Gastrocnemius medialis (tissue), 4 donors: ENCODE data around the gene PPP1R16B. TPM values are rescaled to one million over a fixed set of nuclear protein-coding genes. Genes with fewer than 3 reads are reported as not detected.

Experiments
- ATAC-seq, 2 donors: fragments of 150-250 bp; one replicate each; pipeline ENCODE4 v1.9.1; 2016
- DNase-seq, 2 donors: peaks; one replicate each; pipeline ENCODE4 v3.0.0-alpha.2; 2019
- H3K27ac ChIP-seq, 4 donors: fragments of 200-600 bp; sonication (generic); 1 replicate in 1 of 4; 2 replicates in 3 of 4; pipeline ENCODE4 v1.5.1; 2016 to 2018; ENCODE audit warnings: mild to moderate bottlenecking in 2 of 4, moderate library complexity in 1 of 4
- H3K27me3 ChIP-seq, 3 donors: fragments of 200-600 bp; sonication (generic) in 2 of 3; 1 replicate in 1 of 3; 2 replicates in 2 of 3; pipeline versions ENCODE4 v1.5.1 to v1.6.0; 2016 to 2019; ENCODE audit warnings: mild to moderate bottlenecking in 1 of 3, moderate library complexity in 1 of 3
- H3K36me3 ChIP-seq, 2 donors: fragments of 200-600 bp; sonication (generic) in 1 of 2; one replicate each; pipeline ENCODE4 v1.5.1; 2017 to 2018
- H3K4me1 ChIP-seq, 2 donors: fragments of 200-600 bp; sonication (generic) in 1 of 2; one replicate each; pipeline ENCODE4 v1.5.1; 2016 to 2017; ENCODE audit warnings: mild to moderate bottlenecking in 2 of 2
- H3K4me3 ChIP-seq, 4 donors: fragments of 200-600 bp; sonication (generic) in 3 of 4; 1 replicate in 1 of 4; 2 replicates in 3 of 4; pipeline ENCODE4 v1.5.1; 2016 to 2019; ENCODE audit warnings: mild to moderate bottlenecking in 2 of 4
- H3K9me3 ChIP-seq, 3 donors: fragments of 200-600 bp; sonication (generic) in 2 of 3; 1 replicate in 1 of 3; 2 replicates in 2 of 3; pipeline ENCODE4 v1.5.1; 2016 to 2019
- POLR2A ChIP-seq, 2 donors: fragments of 450-650 bp; IDR thresholded peaks; one replicate each; pipeline ENCODE4 v1.6.1; 2017; ENCODE audit warnings: antibody characterized with exemption in 2 of 2, mild to moderate bottlenecking in 2 of 2, moderate library complexity in 2 of 2
- in situ Hi-C, 4 donors: fragments of 200-750 bp; cut with MboI; loops; one replicate each; pipeline versions ENCODE4 v1.15.0 to v1.8.0; 2017; ENCODE audit warnings: low sequenced_read_pairs in 4 of 4
- intact Hi-C: fragments of 100-400 bp; cut with DNase I; formaldehyde crosslinking; loops from one replicate; pipeline ENCODE4 v1.15.1; 2023; ENCODE audit warnings: low total_unique reads
- total RNA-seq, 4 donors: library from RNA; depleted of rRNA; stranded (reverse); fragments of >200 nt; gene quantifications; one replicate each; pipeline versions ENCODE4 v1.1.0 to v1.2.3, GENCODE V29; 2016
- TF ChIP-seq, protein P1 (sequence below), 5 experiments: fragments of 450-650 bp in 3 of 5; fragments of 200-600 bp in 2 of 5; sonication (generic) in 2 of 5; IDR thresholded peaks in 4 of 5; conservative IDR thresholded peaks in 1 of 5; 1 replicate in 4 of 5; 2 replicates in 1 of 5; pipeline ENCODE4 v1.5.1; 2016 to 2019; ENCODE audit warnings: antibody characterized with exemption in 5 of 5, mild to moderate bottlenecking in 3 of 5, moderate library complexity in 3 of 5

PPP1R16B gene
- total RNA-seq, 4 donors from 2014 or later = 0.16 to 2.4 (median 0.59) TPM

DNA sequence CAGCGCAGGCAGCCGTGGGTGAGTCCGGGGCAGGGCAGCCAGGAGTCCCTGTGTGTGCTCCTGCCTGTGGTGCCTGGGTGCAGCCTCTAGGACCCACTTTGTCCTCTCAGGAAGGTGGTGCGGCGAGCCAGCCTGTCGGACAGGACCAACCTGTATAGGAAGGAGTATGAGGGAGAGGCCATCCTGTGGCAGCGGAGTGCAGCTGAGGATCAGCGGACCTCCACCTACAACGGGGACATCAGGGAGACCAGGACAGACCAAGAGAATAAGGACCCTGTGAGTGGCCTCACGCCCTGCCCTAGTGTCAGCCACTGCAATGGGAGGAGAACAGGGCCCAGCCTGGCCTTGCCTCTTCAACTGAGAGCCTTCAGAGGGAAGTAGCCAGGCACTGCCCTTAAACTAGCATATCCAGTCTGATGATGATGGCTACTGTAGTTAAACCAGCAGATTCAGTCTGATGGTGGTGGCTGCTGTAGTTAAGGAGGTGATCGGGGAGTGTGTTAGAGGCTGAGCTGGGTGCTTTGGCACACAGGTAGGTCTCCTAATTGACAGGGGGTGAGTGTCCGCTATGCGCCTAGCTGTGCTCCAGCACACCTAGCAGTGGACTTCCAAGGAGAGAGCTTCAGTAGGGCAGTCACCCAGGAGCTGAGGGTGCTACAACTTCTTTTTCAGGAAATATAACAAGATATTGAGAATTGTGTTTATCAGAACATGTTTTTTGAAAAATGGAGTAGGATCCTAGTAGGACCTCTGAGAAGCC, 102.6 kb downstream of the PPP1R16B start:
- H3K9me3 ChIP-seq = peaks cover 0 to 8% (median 0%) of the 10 kb centered on the region in 3 donors
- no peak overlapping the region for H3K4me3 ChIP-seq
- peaks cover 0 to 5% (median 0%) of the 10 kb centered on the region in 3 donors for H3K27me3 ChIP-seq
- intact Hi-C loops = no loop called here
- H3K27ac ChIP-seq = no peak overlapping the region
- in situ Hi-C loops = no loop called here
- no peaks in the 10 kb centered on the region for H3K36me3 ChIP-seq
- ATAC-seq (no peak), DNase-seq (no peak)
- no peaks in the 10 kb centered on the region for H3K4me1 ChIP-seq
- TF ChIP-seq POLR2A (IDR thresholded peaks at IDR 0.05) = no peak
- TF ChIP-seq, protein P1, sequence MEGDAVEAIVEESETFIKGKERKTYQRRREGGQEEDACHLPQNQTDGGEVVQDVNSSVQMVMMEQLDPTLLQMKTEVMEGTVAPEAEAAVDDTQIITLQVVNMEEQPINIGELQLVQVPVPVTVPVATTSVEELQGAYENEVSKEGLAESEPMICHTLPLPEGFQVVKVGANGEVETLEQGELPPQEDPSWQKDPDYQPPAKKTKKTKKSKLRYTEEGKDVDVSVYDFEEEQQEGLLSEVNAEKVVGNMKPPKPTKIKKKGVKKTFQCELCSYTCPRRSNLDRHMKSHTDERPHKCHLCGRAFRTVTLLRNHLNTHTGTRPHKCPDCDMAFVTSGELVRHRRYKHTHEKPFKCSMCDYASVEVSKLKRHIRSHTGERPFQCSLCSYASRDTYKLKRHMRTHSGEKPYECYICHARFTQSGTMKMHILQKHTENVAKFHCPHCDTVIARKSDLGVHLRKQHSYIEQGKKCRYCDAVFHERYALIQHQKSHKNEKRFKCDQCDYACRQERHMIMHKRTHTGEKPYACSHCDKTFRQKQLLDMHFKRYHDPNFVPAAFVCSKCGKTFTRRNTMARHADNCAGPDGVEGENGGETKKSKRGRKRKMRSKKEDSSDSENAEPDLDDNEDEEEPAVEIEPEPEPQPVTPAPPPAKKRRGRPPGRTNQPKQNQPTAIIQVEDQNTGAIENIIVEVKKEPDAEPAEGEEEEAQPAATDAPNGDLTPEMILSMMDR (IDR thresholded peaks at IDR 0.05 in 4 of 5, conservative IDR thresholded peaks at IDR 0.05 in 1 of 5) = no peak

DNA sequence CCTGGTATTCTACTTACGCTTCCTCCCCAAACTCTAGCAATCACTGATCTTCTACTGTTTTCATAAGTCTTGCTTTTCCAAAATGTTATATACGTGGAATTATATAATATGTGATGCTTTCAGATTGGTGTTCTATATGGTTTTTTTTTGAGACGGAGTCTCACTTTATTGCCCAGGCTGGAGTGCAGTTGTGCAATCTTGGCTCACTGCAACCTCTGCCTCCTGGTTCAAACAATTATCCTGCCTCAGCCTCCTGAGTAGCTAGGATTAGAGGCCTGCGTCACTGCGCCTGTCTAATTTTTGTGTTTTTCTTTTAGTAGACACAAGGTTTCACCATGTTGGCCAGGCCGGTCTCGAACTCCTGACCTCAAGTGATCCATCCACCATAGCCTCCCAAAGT, 109.9 kb downstream of the PPP1R16B start:
- Histone ChIP-seq H3K4me3 (no peak overlapping the region), H3K9me3 (no peaks in the 10 kb centered on the region), H3K27ac (no peak overlapping the region), H3K27me3 (peaks cover 0 to 8% (median 0%) of the 10 kb centered on the region in 3 donors), H3K4me1 (no peaks in the 10 kb centered on the region), H3K36me3 (no peaks in the 10 kb centered on the region)
- no peak for DNase-seq
- in situ Hi-C loops = no loop called here
- TF ChIP-seq POLR2A (IDR thresholded peaks at IDR 0.05) = no peak
- TF ChIP-seq, protein P1 (IDR thresholded peaks at IDR 0.05 in 4 of 5, conservative IDR thresholded peaks at IDR 0.05 in 1 of 5) = no peak
- ATAC-seq = no peak
- intact Hi-C loops = no loop called here

- H3K27ac ChIP-seq = no peak overlapping the region
- no peaks in the 10 kb centered on the region for H3K4me1 ChIP-seq
- in situ Hi-C loops = no loop called here
- no peaks in the 10 kb centered on the region for H3K36me3 ChIP-seq
- H3K27me3 ChIP-seq = peaks cover 0 to 7% (median 0%) of the 10 kb centered on the region in 3 donors
- TF ChIP-seq POLR2A (IDR thresholded peaks at IDR 0.05) = no peak
- TF ChIP-seq, protein P1 (IDR thresholded peaks at IDR 0.05 in 4 of 5, conservative IDR thresholded peaks at IDR 0.05 in 1 of 5) = no peak
- no peaks in the 10 kb centered on the region for H3K9me3 ChIP-seq
- DNase-seq (no peak), ATAC-seq (no peak)
- intact Hi-C loops = no loop called here
- no peak overlapping the region for H3K4me3 ChIP-seq
These were observed 112.2 kb downstream of the PPP1R16B start for GRCh38 chr20:38917657-38918056.

DNA sequence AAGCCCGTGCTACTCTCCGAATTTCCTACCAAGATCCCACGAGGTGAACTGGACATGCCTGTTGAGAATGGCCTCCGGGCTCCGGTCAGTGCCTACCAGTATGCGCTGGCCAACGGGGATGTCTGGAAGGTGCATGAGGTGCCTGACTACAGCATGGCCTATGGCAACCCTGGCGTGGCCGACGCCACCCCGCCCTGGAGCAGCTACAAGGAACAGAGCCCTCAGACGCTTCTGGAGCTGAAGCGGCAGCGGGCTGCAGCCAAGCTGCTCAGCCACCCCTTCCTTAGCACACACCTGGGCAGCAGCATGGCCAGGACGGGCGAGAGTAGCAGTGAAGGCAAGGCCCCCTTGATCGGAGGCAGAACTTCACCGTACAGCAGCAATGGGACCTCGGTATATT, 112.7 kb downstream of the PPP1R16B start:
- TF ChIP-seq POLR2A (IDR thresholded peaks at IDR 0.05) = no peak
- TF ChIP-seq, protein P1 (IDR thresholded peaks at IDR 0.05 in 4 of 5, conservative IDR thresholded peaks at IDR 0.05 in 1 of 5) = no peak
- Histone ChIP-seq H3K27ac (no peak overlapping the region), H3K4me3 (no peak overlapping the region), H3K27me3 (peaks cover 0 to 2% (median 0%) of the 10 kb centered on the region in 3 donors), H3K36me3 (no peaks in the 10 kb centered on the region), H3K9me3 (no peaks in the 10 kb centered on the region), H3K4me1 (no peaks in the 10 kb centered on the region)
- in situ Hi-C loops = no loop called here
- DNase-seq (no peak), ATAC-seq (no peak)
- intact Hi-C loops = no loop called here
